GM21360 (cell line): ENCODE results near the gene NUPR1.
"Not testable (repeated sequence)": the region's sequence is repeated elsewhere in the genome, so short reads cannot be mapped to it uniquely, and the experiment has no call there.

ENCODE experiments used
- ATAC-seq: cut with Tn5 transposase; IDR thresholded peaks from one replicate; pipeline ENCODE4 v1.9.1; 2021; ENCODE audit warnings: mild to moderate bottlenecking, moderate library complexity; ENCODE audit not compliant: unreplicated experiment

Gene NUPR1

DNA sequence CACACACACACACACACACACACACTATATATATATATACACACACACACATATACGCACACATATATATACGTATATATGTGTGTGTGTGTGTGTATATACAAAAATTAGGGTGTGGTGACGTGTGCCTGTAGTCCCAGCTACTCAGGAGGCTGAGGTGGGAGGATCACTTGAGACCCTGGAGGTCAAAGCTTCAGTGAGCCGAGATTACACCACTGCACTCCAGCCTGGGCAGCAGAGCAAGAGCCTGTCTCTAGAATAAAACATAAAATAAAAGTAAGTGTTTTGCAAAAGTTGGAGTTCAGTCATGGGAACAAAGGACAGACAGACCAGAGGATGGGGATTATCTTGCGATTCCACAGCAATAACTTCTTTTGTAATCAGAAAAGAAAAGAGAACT is 10.8 kb downstream of the NUPR1 start:
- ATAC-seq = no peak

DNA sequence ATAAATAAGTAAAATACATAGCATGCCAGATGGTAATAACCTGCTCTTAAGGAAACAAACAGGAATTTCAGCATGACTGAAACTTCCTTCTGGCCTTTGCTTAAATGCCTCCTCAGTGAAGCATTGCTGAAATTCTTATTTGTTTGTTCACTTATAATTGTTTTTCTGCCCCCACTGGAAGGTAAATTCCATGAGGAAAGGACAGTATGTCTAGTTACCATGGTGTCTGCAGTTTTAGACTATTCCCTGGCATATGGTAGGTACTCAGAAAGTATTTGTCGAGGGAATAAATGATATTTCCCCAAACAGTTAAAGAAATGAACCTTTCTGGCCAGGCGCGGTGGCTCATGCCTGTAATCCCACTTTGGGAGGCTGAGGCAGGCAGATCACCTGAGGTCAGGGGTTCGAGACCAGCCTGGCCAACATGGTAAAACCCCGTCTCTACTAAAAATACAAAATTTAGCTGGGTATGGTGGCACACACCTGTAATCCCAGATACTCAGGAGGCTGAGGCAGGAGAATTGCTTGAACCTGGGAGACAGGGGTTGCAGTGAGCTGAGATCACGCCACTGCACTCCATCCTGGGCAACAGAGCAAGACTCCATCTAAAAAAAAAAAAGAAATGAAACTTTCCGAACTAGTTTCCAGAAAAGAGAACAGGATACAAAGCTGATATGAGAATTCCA is 11.5 kb downstream of the NUPR1 start:
- ATAC-seq = not testable (repeated sequence)

GRCh38 chr16:28526201-28527099 is 12.3 kb downstream of the NUPR1 start:
- ATAC-seq = no peak

GRCh38 chr16:28524681-28525171 is 14.0 kb downstream of the NUPR1 start:
- no peak for ATAC-seq

DNA sequence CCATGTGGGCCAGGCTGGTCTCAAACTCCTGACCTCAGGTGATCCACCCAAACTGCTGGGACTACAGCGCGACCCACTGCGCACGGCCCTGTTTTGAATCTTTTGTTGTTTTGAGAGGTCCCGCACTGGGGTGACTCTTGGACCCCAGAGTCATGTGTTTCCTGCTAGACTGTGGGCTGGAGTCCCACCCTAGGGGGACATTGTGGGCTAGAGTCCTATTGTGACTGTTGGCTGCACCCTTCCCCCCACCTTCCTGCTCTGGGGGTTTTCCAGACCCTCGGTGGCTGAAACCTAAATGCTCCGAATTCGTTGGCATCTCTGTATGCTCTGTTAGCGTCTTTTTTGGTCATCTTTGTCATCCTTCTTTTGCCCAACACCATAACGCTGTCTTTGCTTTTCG is 16.0 kb downstream of the NUPR1 start:
- ATAC-seq = no peak

GRCh38 chr16:28521436-28521835 is 17.3 kb downstream of the NUPR1 start:
- ATAC-seq = no peak

- ATAC-seq = no peak
Measured at GRCh38 chr16:28520672-28521071, 18.1 kb downstream of the NUPR1 start.

- no peak for ATAC-seq
Measured at GRCh38 chr16:28514246-28514645, 24.5 kb downstream of the NUPR1 start.

DNA sequence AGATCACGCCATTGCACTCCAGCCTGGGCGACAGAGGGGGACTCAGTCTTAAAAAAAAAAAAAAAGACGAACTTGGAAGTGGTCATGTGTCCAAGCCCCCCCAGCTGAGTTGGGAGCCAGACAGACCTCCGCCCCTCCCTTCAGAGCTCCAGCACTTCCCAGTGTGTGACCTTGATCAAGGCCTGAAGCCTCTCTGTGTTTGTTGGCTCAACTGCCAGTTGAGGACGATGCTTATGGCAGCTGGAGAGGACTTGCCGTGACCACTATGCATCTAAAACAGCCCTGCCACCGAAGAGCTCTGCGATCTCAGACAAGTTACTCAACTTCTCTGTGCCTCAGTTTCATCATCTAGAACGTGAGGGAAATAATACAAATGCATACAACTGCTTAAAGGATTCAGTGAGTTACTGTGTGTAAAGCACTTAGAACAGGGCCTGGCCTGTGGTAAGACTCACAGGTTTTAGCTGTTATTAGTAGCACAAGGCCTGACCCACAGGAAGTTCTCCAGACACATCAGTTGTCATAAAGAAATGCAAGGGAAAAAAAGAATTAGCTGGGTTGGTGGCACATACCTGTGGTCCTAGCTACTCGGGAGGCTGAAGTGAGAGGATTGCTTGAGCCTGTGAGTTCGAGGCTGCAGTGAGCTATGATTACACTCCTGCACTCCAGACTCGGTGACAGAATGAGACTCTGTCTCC is 25.1 kb downstream of the NUPR1 start:
- no peak for ATAC-seq

DNA sequence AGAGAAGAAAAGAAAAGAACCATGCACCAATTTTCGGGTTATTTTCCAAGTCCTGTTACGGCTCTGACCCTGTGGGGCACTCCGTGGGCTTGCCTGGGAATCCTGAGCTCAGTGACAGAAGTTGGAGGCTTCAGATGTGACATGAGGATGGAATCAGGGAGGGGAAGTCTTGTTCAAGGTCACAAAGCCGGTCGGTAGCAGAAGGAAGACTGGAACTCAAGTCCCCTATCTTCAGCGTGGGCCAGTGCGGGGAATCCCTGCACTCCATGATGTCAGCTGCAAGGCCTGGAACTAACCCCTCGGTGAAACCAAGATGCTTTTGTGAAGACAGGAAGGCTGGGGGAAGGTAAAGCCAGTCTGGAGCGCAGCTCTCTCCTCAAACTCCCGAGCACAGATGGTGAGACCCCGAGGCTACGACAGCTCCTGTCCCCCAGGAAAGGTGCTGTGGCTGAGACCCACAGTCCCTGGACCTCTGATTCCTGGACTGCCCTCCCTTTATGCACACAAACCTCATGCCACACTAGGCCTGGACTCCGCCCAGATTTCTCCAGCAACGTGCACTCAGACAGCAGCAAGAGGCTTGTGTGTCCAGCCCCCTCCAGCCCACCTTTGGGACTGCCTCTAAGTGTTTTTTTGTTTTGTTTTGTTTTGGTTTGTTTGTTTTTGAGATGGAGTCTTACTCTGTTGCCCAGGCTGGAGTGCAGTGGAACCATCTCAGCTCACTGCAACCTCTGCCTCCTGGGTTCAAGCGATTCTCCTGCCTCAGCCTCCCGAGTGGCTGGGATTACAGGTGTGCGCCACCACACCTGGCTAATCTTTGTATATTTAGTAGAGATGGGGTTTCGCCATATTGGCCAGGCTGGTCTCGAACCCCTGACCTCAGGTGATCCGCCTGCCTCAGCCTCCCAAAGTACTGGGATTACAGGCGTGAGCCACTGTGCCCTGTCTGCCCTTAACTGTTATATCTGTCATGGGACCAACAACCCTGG is 26.7 kb downstream of the NUPR1 start:
- no peak for ATAC-seq

DNA sequence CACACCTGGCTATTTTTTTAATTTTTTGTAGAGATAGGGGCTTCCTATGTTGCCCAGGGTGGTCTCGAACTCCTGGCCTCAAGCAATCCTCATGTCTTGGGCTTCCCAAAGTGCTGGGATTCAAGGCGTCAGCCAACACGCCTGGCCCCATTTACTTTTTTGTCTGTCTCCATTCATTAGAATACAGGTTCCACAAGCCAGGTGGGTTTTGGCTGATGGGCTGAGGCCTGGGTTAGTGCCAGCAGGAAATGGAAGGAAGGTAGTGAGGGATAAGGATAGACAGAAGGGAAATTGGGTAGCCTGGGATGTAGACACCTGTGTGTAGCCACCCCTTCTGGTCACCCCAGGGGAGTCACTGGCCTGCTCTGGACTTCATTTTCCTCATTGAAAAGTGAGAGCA is 27.7 kb downstream of the NUPR1 start:
- no peak for ATAC-seq

- ATAC-seq = no peak
Measured at GRCh38 chr16:28505489-28506137, 33.2 kb downstream of the NUPR1 start.

- ATAC-seq = no peak
Measured at GRCh38 chr16:28504707-28505404, 33.9 kb downstream of the NUPR1 start.

DNA sequence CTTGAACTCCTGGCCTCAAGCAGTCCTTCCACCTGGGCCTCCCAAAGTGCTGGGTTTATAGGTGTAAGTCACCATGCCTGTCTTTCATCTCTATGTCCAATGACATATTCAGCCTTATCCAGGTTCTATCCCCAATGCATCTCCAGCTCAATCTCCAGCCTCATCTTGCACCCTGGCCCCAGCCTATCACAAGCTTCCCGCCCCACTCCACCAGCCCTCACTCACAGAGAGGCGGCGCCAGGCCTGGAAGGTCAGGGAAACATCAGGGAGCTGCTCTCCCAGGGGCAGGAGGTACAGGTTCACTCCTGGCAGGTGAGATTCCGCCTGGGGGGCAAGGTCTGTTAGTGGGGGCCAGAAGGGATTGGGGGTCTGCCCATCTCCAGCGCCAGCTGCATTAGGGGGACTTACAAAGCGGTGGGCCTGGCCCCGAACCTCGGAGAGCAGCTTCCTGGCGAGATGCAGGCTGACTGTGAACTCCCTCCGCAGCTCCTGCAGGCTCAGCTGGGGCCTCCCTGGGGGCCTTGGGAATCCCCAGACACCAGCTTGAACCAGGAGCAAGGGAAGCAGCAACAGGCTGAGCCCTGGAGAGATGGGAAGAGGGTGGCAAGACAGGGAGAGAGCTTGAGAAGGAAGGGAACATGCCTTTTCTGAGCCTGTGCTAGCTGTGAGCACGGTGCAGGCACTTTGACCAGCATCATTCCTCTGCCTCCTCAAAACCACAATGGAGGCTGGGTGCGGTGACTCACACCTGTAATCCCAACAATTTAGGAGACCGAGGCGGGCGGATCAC is 35.1 kb downstream of the NUPR1 start:
- no peak for ATAC-seq

- ATAC-seq = no peak
Measured at GRCh38 chr16:28502290-28502689, 36.5 kb downstream of the NUPR1 start.

GRCh38 chr16:28501258-28502232 is 37.2 kb downstream of the NUPR1 start:
- no peak for ATAC-seq

DNA sequence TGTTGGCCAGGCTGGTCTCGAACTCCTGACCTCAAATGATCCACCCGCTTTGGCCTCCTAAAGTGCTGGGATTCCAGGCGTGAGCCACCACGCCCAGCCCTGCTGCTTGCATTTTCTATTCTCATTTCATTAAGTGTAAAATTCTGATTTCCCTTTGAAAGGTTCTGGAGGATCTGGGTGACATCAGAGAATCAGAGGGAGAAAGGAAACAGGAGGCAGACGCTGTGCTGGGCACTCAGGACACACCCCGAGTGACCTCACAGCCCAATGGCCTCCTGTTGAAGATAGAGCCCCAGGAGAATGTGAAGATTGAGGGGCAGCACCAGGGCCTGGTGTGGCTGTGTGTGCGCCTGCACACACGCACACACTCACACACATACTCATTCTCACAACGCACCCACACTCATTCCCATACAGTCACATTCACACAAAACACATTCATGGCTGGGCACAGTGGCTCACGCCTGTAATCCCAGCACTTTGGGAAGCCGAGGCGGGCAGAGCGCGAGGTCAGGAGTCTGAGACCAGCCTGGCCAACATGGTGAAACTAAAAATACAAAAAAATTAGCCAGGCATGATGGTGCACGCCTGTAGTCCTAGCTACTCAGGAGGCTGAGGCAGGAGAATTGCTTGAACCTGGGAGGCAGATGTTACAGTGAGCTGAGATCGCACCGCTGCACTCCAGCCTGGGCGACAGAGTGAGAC is 38.1 kb downstream of the NUPR1 start:
- not testable (repeated sequence) for ATAC-seq
